G401 (cell line): Measurements from ENCODE around the gene GBP5. TPM values are rescaled to one million over a fixed set of nuclear protein-coding genes. Genes with fewer than 3 reads are reported as not detected.

Source experiments
- DNase-seq: peaks from one replicate; pipeline ENCODE4 v3.0.0-alpha.2; 2015; ENCODE audit warnings: low spot score
- in situ Hi-C: cut with HindIII; loops from 2 replicates; pipeline ENCODE4 v1.10.0; 2016; ENCODE audit warnings: low sequenced_read_pairs, mixed read lengths
- total RNA-seq: library from RNA; depleted of rRNA; stranded (reverse); fragments of >200 nt; shearing (Covaris generic); gene quantifications from 2 replicates; pipeline ENCODE4 v1.2.3, GENCODE V29; 2014; rRNA removed

GBP5 gene
- total RNA-seq, 1 experiment from 2014 or later: not detected

DNA sequence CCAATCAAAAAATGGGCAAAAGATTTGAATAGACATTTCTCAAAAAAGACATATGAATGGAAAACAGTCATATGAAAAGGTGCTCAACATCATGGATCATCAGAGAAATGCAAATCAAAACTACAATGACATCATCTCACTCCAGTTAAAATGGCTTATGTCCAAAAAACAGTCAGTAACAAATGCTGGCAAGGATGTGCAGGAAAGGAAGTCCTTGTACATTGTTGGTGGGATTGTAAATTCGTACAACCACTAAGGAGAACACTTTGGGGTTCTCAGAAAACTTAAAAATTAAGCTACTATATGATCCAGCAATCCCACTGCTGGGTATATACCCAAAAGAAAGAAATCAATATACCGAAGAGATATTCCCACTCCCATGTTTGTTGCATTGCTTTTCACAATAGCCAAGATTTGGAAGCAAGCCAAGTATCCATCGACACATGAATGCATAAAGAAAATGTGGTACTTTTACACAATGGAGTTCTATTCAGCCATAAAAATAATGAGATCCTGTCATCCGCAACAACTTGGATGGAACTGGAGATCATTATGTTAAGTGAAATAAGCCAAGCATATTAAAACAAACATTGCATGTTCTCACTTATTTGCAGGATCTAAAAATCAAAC lies 17.9 kb downstream of the GBP5 start:
- no peak for DNase-seq
- in situ Hi-C loops: no loop called here

DNA sequence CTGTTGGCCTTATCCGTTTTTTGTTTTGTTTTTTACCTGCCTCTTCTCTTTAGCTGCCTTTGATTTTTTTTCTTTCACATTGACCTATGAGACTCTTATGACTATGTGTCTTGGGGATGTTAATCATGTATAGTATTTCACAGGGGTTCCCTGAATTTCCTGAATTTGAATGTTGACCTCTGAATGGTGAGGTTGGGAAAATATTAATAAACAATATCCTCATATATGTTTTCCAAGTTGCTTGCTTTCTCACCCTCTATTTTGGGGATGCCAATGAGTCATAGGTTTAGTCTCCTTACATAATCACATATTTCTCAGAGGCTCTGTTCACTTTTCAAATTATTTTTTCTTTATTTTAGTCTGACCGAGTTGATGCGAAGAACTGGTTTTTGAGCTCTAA lies 29.6 kb downstream of the GBP5 start:
- in situ Hi-C loops: no loop called here
- no peak for DNase-seq

Other genes starting within 250 kb of the GBP5 start
- gene GBP3, start 250.0 kb downstream of the GBP5 start, total RNA-seq: not detected in 2 replicates
- gene GBP1, start 207.7 kb downstream of the GBP5 start, total RNA-seq: not detected in 2 replicates
- not detected in 2 replicates for gene GBP2, start 146.7 kb downstream of the GBP5 start, total RNA-seq
- not detected in 2 replicates for gene GBP7, start 96.9 kb downstream of the GBP5 start, total RNA-seq
- not detected in 2 replicates for gene GBP4, start 73.9 kb downstream of the GBP5 start, total RNA-seq
- gene GBP6, start 91.2 kb upstream of the GBP5 start, total RNA-seq: not detected in 2 replicates